Astrocyte (in vitro differentiated cells and primary cell): Measurements from ENCODE around the gene SHROOM3. TPM values are rescaled to one million over a fixed set of nuclear protein-coding genes. Genes with fewer than 3 reads are reported as not detected.

Experiments
- DNase-seq: peaks from one replicate; pipeline ENCODE4 v3.0.0-alpha.2; 2010; ENCODE audit warnings: low read depth
- FAIRE-seq: peaks from 2 replicates; lab custom pipeline; 2011; peaks lifted over from hg19 to GRCh38; lab: Jason Lieb, UNC
- H2AFZ ChIP-seq: 2 replicates; pipeline ENCODE4 v1.6.0; 2012; ENCODE audit warnings: low read depth, low read length, inconsistent platforms
- H3K27ac ChIP-seq: 2 replicates; pipeline ENCODE4 v1.5.1; 2011; ENCODE audit warnings: low read depth, low read length, inconsistent platforms
- H3K27me3 ChIP-seq: 2 replicates; pipeline ENCODE4 v1.6.0; 2011; ENCODE audit warnings: low read length, inconsistent platforms; ENCODE audit not compliant: insufficient read depth
- H3K36me3 ChIP-seq: 2 replicates; pipeline ENCODE4 v1.5.1; 2011; ENCODE audit warnings: low read length, inconsistent platforms; ENCODE audit not compliant: insufficient read depth
- H3K4me1 ChIP-seq: 2 replicates; pipeline ENCODE4 v1.5.1; 2011; ENCODE audit warnings: low read length, inconsistent platforms; ENCODE audit not compliant: insufficient read depth
- H3K4me2 ChIP-seq: 2 replicates; pipeline ENCODE4 v1.6.0; 2012; ENCODE audit warnings: low read length, inconsistent platforms
- H3K4me3 ChIP-seq: 2 replicates; pipeline ENCODE4 v1.5.1; 2011; ENCODE audit warnings: low read depth, mild to moderate bottlenecking, low read length, inconsistent platforms; ENCODE audit not compliant: insufficient read depth
- H3K79me2 ChIP-seq: 2 replicates; pipeline ENCODE4 v1.6.0; 2012; ENCODE audit warnings: mild to moderate bottlenecking, low read length, inconsistent platforms; ENCODE audit not compliant: insufficient read depth
- H3K9ac ChIP-seq: 2 replicates; pipeline ENCODE4 v1.6.0; 2012; ENCODE audit warnings: mild to moderate bottlenecking, low read length, inconsistent platforms
- H3K9me3 ChIP-seq: 2 replicates; pipeline ENCODE4 v1.5.1; 2012; ENCODE audit warnings: low read depth, mild to moderate bottlenecking, low read length, inconsistent platforms; ENCODE audit not compliant: insufficient read depth
- H4K20me1 ChIP-seq: 2 replicates; pipeline ENCODE4 v1.6.0; 2012; ENCODE audit warnings: low read length, inconsistent platforms; ENCODE audit not compliant: insufficient read depth
- H3K27ac Mint-ChIP-seq: one replicate; pipeline ENCODE4 v1.8.0; 2021; ENCODE audit warnings: mild to moderate bottlenecking, mixed read lengths; ENCODE audit not compliant: unreplicated experiment
- H3K27me3 Mint-ChIP-seq: one replicate; pipeline ENCODE4 v1.8.0; 2021; ENCODE audit warnings: low read depth, mixed read lengths; ENCODE audit not compliant: unreplicated experiment
- H3K36me3 Mint-ChIP-seq: one replicate; pipeline ENCODE4 v1.8.0; 2021; ENCODE audit warnings: low read depth, mixed read lengths; ENCODE audit not compliant: unreplicated experiment
- H3K4me1 Mint-ChIP-seq: one replicate; pipeline ENCODE4 v1.8.0; 2021; ENCODE audit warnings: low read depth, mixed read lengths; ENCODE audit not compliant: unreplicated experiment
- H3K4me3 Mint-ChIP-seq: one replicate; pipeline ENCODE4 v1.8.0; 2021; ENCODE audit warnings: mild to moderate bottlenecking, moderate library complexity, mixed read lengths; ENCODE audit not compliant: unreplicated experiment
- H3K9me3 Mint-ChIP-seq: one replicate; pipeline ENCODE4 v1.8.0; 2021; ENCODE audit warnings: mild to moderate bottlenecking, mixed read lengths; ENCODE audit not compliant: unreplicated experiment
- EZH2 ChIP-seq: IDR thresholded peaks from 2 replicates; pipeline ENCODE4 v1.6.1; 2012; ENCODE audit warnings: mild to moderate bottlenecking, low read length, inconsistent platforms; ENCODE audit not compliant: insufficient read depth
- total RNA-seq: library from RNA; stranded (reverse); gene quantifications from 2 replicates; pipeline ENCODE4 v1.2.1, GENCODE V29; 2021
- TF ChIP-seq, protein P1 (sequence below): IDR thresholded peaks from 2 replicates; pipeline ENCODE4 v1.5.1; 2011; ENCODE audit warnings: low read depth, mild to moderate bottlenecking, inconsistent platforms, low read length, moderate library complexity; ENCODE audit not compliant: insufficient read depth

Gene SHROOM3
- total RNA-seq, 1 donor from 2014 or later, result 64.6 TPM

DNA sequence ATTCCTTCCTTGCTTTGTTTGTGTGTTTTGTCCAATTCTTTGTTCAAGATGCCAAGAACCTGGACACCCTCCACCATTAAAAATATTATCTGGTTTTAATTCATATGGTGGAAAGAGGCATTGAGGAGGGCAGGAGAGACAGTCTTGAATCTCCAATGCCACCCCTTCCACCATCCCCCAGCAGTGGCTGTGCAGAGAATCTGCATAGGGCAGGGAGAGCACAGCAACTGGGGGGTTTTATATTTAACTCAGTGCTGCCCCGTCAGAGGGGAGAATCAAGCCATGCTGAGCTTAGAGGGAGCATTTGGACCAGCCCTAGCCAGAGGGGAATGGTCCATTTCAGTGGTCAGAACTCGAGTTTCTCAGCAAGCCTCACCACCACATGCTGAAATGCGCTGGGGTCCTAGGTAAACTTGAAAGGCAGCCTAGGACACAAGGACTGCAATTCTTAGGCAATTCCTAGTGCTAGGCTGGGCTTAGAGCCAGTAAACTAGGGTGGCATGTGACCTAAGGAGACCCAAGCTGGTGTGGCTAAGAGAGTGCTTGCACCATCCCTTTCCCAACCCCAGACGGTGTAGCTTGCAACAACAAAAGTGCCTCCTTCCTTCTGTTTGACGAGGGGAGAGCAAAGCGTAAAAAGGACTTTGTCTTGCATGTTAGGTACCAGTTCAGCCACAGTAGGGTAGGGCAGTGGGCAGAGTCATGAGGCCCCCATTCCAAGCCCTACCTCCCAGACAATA, 48.3 kb upstream of the SHROOM3 start:
- no peak overlapping the region for H3K27ac ChIP-seq
- no peak for FAIRE-seq

GRCh38 chr4:76388160-76388908, 46.7 kb upstream of the SHROOM3 start:
- H2AFZ ChIP-seq, result no peak overlapping the region
- Mint-ChIP-seq H3K36me3 (no peaks in the 10 kb centered on the region), H3K4me3 (no peak overlapping the region), H3K27me3 (no peaks in the 10 kb centered on the region), H3K27ac (peak overlapping the region; percentile 37), H3K4me1 (no peaks in the 10 kb centered on the region), H3K9me3 (peaks cover 5% of the 10 kb centered on the region)
- TF ChIP-seq, protein P1, sequence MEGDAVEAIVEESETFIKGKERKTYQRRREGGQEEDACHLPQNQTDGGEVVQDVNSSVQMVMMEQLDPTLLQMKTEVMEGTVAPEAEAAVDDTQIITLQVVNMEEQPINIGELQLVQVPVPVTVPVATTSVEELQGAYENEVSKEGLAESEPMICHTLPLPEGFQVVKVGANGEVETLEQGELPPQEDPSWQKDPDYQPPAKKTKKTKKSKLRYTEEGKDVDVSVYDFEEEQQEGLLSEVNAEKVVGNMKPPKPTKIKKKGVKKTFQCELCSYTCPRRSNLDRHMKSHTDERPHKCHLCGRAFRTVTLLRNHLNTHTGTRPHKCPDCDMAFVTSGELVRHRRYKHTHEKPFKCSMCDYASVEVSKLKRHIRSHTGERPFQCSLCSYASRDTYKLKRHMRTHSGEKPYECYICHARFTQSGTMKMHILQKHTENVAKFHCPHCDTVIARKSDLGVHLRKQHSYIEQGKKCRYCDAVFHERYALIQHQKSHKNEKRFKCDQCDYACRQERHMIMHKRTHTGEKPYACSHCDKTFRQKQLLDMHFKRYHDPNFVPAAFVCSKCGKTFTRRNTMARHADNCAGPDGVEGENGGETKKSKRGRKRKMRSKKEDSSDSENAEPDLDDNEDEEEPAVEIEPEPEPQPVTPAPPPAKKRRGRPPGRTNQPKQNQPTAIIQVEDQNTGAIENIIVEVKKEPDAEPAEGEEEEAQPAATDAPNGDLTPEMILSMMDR, result no peak
- H3K9ac ChIP-seq, result no peak overlapping the region
- H3K4me3 ChIP-seq, result no peak overlapping the region
- no peaks in the 10 kb centered on the region for H3K79me2 ChIP-seq
- peak; percentile 14 for DNase-seq
- no peak overlapping the region for H3K4me2 ChIP-seq
- no peaks in the 10 kb centered on the region for H3K9me3 ChIP-seq
- H3K4me1 ChIP-seq, result no peaks in the 10 kb centered on the region
- no peaks in the 10 kb centered on the region for H3K27me3 ChIP-seq
- H4K20me1 ChIP-seq, result no peaks in the 10 kb centered on the region
- no peak for FAIRE-seq
- no peaks in the 10 kb centered on the region for H3K36me3 ChIP-seq
- H3K27ac ChIP-seq, result no peak overlapping the region

More for the DNA sequence above, 48.3 kb upstream of the SHROOM3 start:
- no peak for DNase-seq
- Histone ChIP-seq H3K36me3 (no peaks in the 10 kb centered on the region), H2AFZ (no peak overlapping the region), H3K4me2 (no peak overlapping the region), H3K9ac (no peak overlapping the region), H3K79me2 (no peaks in the 10 kb centered on the region), H4K20me1 (no peaks in the 10 kb centered on the region), H3K4me3 (no peak overlapping the region), H3K9me3 (no peaks in the 10 kb centered on the region), H3K27me3 (no peaks in the 10 kb centered on the region), H3K4me1 (no peaks in the 10 kb centered on the region)
- H3K4me3 Mint-ChIP-seq, result no peak overlapping the region
- H3K27me3 Mint-ChIP-seq, result no peaks in the 10 kb centered on the region
- TF ChIP-seq, protein P1, result no peak
- no peaks in the 10 kb centered on the region for H3K36me3 Mint-ChIP-seq
- peaks cover 2% of the 10 kb centered on the region for H3K9me3 Mint-ChIP-seq
- H3K27ac Mint-ChIP-seq, result no peak overlapping the region
- H3K4me1 Mint-ChIP-seq, result no peaks in the 10 kb centered on the region

DNA sequence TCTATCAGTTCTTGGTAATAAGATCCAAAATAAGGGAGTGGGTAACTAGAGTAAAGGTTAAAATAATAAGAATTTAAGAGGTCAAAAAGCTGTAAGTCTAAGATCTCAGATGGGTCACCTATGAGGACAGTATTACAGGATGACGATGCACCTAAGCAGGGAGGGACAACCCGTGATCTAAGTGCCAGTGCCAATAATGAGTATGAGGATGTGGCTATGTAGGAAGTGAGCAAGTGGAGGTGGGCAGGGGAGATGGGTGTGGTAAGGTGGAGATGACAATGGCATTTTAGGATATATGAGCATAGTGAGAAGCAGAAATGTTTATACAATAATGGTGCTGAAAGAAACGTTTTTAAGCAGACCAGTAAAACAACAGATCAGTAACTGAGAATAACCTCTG, 33.4 kb upstream of the SHROOM3 start:
- no peak for FAIRE-seq
- Histone ChIP-seq H3K79me2 (no peaks in the 10 kb centered on the region), H2AFZ (no peak overlapping the region), H3K4me3 (no peak overlapping the region), H3K9ac (no peak overlapping the region), H3K27me3 (peaks cover 3% of the 10 kb centered on the region), H3K9me3 (no peaks in the 10 kb centered on the region), H3K27ac (no peak overlapping the region), H3K36me3 (no peaks in the 10 kb centered on the region), H3K4me2 (no peak overlapping the region), H4K20me1 (no peaks in the 10 kb centered on the region), H3K4me1 (no peaks in the 10 kb centered on the region)
- Mint-ChIP-seq H3K4me1 (no peaks in the 10 kb centered on the region), H3K9me3 (no peaks in the 10 kb centered on the region), H3K27ac (no peak overlapping the region), H3K36me3 (no peaks in the 10 kb centered on the region), H3K27me3 (peaks cover 4% of the 10 kb centered on the region), H3K4me3 (no peak overlapping the region)
- DNase-seq, result no peak
- TF ChIP-seq, protein P1, result no peak
- no peak for TF ChIP-seq EZH2
